Mesenteric fat pad (tissue), 1 donor: Measurements from ENCODE around the gene OR10S1. TPM values are rescaled to one million over a fixed set of nuclear protein-coding genes. Genes with fewer than 3 reads are reported as not detected.
"Not testable (repeated sequence)": the region's sequence is repeated elsewhere in the genome, so short reads cannot be mapped to it uniquely, and the experiment has no call there.

Source experiments
- DNase-seq: peaks from one replicate; pipeline ENCODE4 v3.0.0-alpha.2; 2020; ENCODE audit warnings: low spot score
- long read RNA-seq: library from polyadenylated mRNA; unstranded; transcript quantifications from one replicate; pipeline ENCODE4 v2.0.0, GENCODE V29; 2020
- total RNA-seq: library from RNA; stranded (reverse); fragmentation: NEBNext Ultra II Directional; extraction: Animal tissue kit (Norgen Biotek cat#: 25700); gene quantifications from one replicate; pipeline ENCODE4 v1.2.1, GENCODE V29; 2021
- donor health status: DM: yes; HTN: yes; CAD: no.

The OR10S1 gene
- total RNA-seq: not detected
- long read RNA-seq: 0 reads

- no peak for DNase-seq
These were observed at the start of gene OR10S1 for GRCh38 chr11:123977731-123978347. Gene OR10S1 (minus strand): TSS chr11:123977781. CDS start chr11:123977664, 117 bp downstream.

GRCh38 chr11:124026498-124026897 is 48.9 kb upstream of the OR10S1 start, which contains the start of gene OR10G8:
Gene OR10G8 (plus strand): TSS chr11:124026798. CDS start chr11:124029623, 2,825 bp downstream.
- DNase-seq: no peak

- not testable (repeated sequence) for DNase-seq
These were observed 38.3 kb upstream of the OR10S1 start for GRCh38 chr11:124015837-124016236.

- DNase-seq: no peak
These were observed 35.1 kb upstream of the OR10S1 start, which contains the start of gene OR10G4 for GRCh38 chr11:124012697-124013096. Gene OR10G4 (plus strand): TSS chr11:124012997. CDS start chr11:124015575, 2,578 bp downstream.

GRCh38 chr11:123995119-123995518 is 17.5 kb upstream of the OR10S1 start, which contains the start of gene OR10G6:
Gene OR10G6 (minus strand): TSS chr11:123995161. CDS start chr11:123995161, 0 bp downstream.
- no peak for DNase-seq

GRCh38 chr11:123979311-123979710 is 1.7 kb upstream of the OR10S1 start:
- no peak for DNase-seq

- DNase-seq: no peak
These were observed 616 bp downstream of the OR10S1 start for GRCh38 chr11:123976770-123977560.

GRCh38 chr11:123973816-123974215 is 3.8 kb downstream of the OR10S1 start:
- no peak for DNase-seq

GRCh38 chr11:123956752-123957151 is 20.8 kb downstream of the OR10S1 start:
- no peak for DNase-seq

GRCh38 chr11:123945132-123945531 is 32.4 kb downstream of the OR10S1 start:
- DNase-seq: no peak

GRCh38 chr11:123943738-123944137 is 33.8 kb downstream of the OR10S1 start, which contains the start of gene OR6T1:
Gene OR6T1 (minus strand): TSS chr11:123943838. CDS start chr11:123943838, 0 bp downstream.
- DNase-seq: no peak

GRCh38 chr11:123942413-123942812 is 35.2 kb downstream of the OR10S1 start:
- DNase-seq: no peak

- DNase-seq: no peak
These were observed 38.3 kb downstream of the OR10S1 start, which contains the start of gene OR4D5 for GRCh38 chr11:123939317-123939716. Gene OR4D5 (plus strand): TSS chr11:123939617. CDS start chr11:123939617, 0 bp downstream.

Other genes starting within 250 kb of the OR10S1 start
- gene ZNF202, start 236.1 kb downstream of the OR10S1 start, total RNA-seq: 7.5 TPM
- not detected for gene OR6X1, start 223.3 kb downstream of the OR10S1 start, total RNA-seq
- not detected for gene OR6M1, start 171.4 kb downstream of the OR10S1 start, total RNA-seq
- not detected for gene TMEM225, start 92.1 kb downstream of the OR10S1 start, total RNA-seq
- gene OR8D4, start 75.6 kb downstream of the OR10S1 start, total RNA-seq: not detected
- gene OR4D5, start 38.2 kb downstream of the OR10S1 start, total RNA-seq: not detected
- not detected for gene OR6T1, start 33.9 kb downstream of the OR10S1 start, total RNA-seq
- gene OR10G6, start 17.4 kb upstream of the OR10S1 start, total RNA-seq: not detected
- not detected for gene OR10G4, start 35.2 kb upstream of the OR10S1 start, total RNA-seq
- not detected for gene OR10G9, start 45.2 kb upstream of the OR10S1 start, total RNA-seq
- gene OR10G8, start 49.0 kb upstream of the OR10S1 start, total RNA-seq: not detected
- gene OR10G7, start 63.5 kb upstream of the OR10S1 start, total RNA-seq: not detected
- gene VWA5A, start 137.7 kb upstream of the OR10S1 start, total RNA-seq: 14.6 TPM
- not detected for gene OR10D3, start 205.6 kb upstream of the OR10S1 start, total RNA-seq